C4-2B (cell line): ENCODE results near the gene SARNP.

Source experiments
- H3K27ac ChIP-seq: fragments of 450-650 bp; 2 replicates; pipeline ENCODE4 v1.5.1; 2017
- CTCF ChIP-seq: fragments of 450-650 bp; conservative IDR thresholded peaks from 2 replicates; pipeline ENCODE4 v1.5.1; 2017; ENCODE audit warnings: mild to moderate bottlenecking
- ZFX ChIP-seq: fragments of 450-650 bp; IDR thresholded peaks from 2 replicates; pipeline ENCODE4 v1.6.1; 2017

SARNP gene

GRCh38 chr12:55833056-55833455, 15.5 kb upstream of the SARNP start:
- H3K27ac ChIP-seq, result no peak overlapping the region
- TF ChIP-seq ZFX (no peak), CTCF (no peak)

GRCh38 chr12:55831447-55831815, 13.9 kb upstream of the SARNP start:
- no peak overlapping the region for H3K27ac ChIP-seq
- TF ChIP-seq ZFX (no peak), CTCF (no peak)

GRCh38 chr12:55830601-55831446, 13.3 kb upstream of the SARNP start:
- peak overlapping the region; percentile 92 for H3K27ac ChIP-seq
- no peak for TF ChIP-seq CTCF

GRCh38 chr12:55829967-55830600, 12.6 kb upstream of the SARNP start:
- no peak for TF ChIP-seq CTCF
- TF ChIP-seq ZFX, result peak; percentile 66; the same call in 1 of the 2 replicates
- peak overlapping the region; percentile 92 for H3K27ac ChIP-seq

- TF ChIP-seq ZFX, result no peak
- no peak for TF ChIP-seq CTCF
- no peak overlapping the region for H3K27ac ChIP-seq
Observed at GRCh38 chr12:55828357-55828756, 10.8 kb upstream of the SARNP start.

GRCh38 chr12:55827806-55828205, 10.3 kb upstream of the SARNP start:
- TF ChIP-seq CTCF, result no peak
- no peak for TF ChIP-seq ZFX
- H3K27ac ChIP-seq, result no peak overlapping the region

GRCh38 chr12:55824726-55825125, 7.2 kb upstream of the SARNP start:
- no peak overlapping the region for H3K27ac ChIP-seq

More at GRCh38 chr12:55824726-55825125, 7.2 kb upstream of the SARNP start:
- TF ChIP-seq ZFX, result no peak
- TF ChIP-seq CTCF, result no peak
